Measurements from ENCODE around the gene CAMTA1. TPM values are rescaled to one million over a fixed set of nuclear protein-coding genes. Genes with fewer than 3 reads are reported as not detected.

The CAMTA1 gene
- total and polyA plus RNA-seq, 12 donors, result 123 to 265 (median 142) TPM

GRCh38 chr1:7422966-7423365, 637.7 kb downstream of the CAMTA1 start:
- intact Hi-C loops (cut with DNase I), result no loop called here
- H3K27ac ChIP-seq, result no peak overlapping the region
- H3K4me3 ChIP-seq, result no peak overlapping the region
- H3K27me3 ChIP-seq, result no peaks in the 10 kb centered on the region
- no peaks in the 10 kb centered on the region for H3K4me1 ChIP-seq
- no peak for DNase-seq
- no peaks in the 10 kb centered on the region for H3K36me3 ChIP-seq
- H3K9me3 ChIP-seq, result peaks cover 0 to 2% (median 0%) of the 10 kb centered on the region in 11 donors
- WGBS, 2 donors, result 84% methylated on average over 9 of the region's 9 CpGs
- TF ChIP-seq CTCF (IDR thresholded peaks at IDR 0.05), result no peak
- no peak for ATAC-seq

- Histone ChIP-seq H3K36me3 (no peaks in the 10 kb centered on the region), H3K4me1 (no peaks in the 10 kb centered on the region), H3K4me3 (no peak overlapping the region), H3K27me3 (no peaks in the 10 kb centered on the region), H3K27ac (no peak overlapping the region), H3K9me3 (no peaks in the 10 kb centered on the region)
- no peak for ATAC-seq
- intact Hi-C loops (cut with DNase I), result no loop called here
- DNase-seq, result no peak
- TF ChIP-seq CTCF (IDR thresholded peaks at IDR 0.05), result no peak
- 67 to 72% methylated on average over 9 of the region's 9 CpGs for WGBS, 2 donors
Observed at GRCh38 chr1:7424352-7424890, 639.2 kb downstream of the CAMTA1 start.

- ATAC-seq, result no peak
- TF ChIP-seq CTCF (IDR thresholded peaks at IDR 0.05), result no peak
- H3K27me3 ChIP-seq, result no peaks in the 10 kb centered on the region
- no peaks in the 10 kb centered on the region for H3K36me3 ChIP-seq
- H3K27ac ChIP-seq, result no peak overlapping the region
- WGBS, 2 donors, result 94 to 95% methylated on average over 6 of the region's 6 CpGs
- H3K4me1 ChIP-seq, result no peaks in the 10 kb centered on the region
- DNase-seq, result no peak
- H3K4me3 ChIP-seq, result no peak overlapping the region
- H3K9me3 ChIP-seq, result no peaks in the 10 kb centered on the region
- intact Hi-C loops (cut with DNase I), result no loop called here
Observed at GRCh38 chr1:7425229-7425628, 640.0 kb downstream of the CAMTA1 start.

GRCh38 chr1:7425771-7426170, 640.5 kb downstream of the CAMTA1 start:
- no peak for ATAC-seq
- H3K4me3 ChIP-seq, result no peak overlapping the region
- no peak for TF ChIP-seq CTCF (IDR thresholded peaks at IDR 0.05)
- H3K27ac ChIP-seq, result no peak overlapping the region
- no peaks in the 10 kb centered on the region for H3K9me3 ChIP-seq
- H3K36me3 ChIP-seq, result no peaks in the 10 kb centered on the region
- WGBS, 2 donors, result 90 to 96% methylated on average over 3 of the region's 3 CpGs
- no peaks in the 10 kb centered on the region for H3K4me1 ChIP-seq
- no peaks in the 10 kb centered on the region for H3K27me3 ChIP-seq
- DNase-seq, result no peak
- intact Hi-C loops (cut with DNase I), result no loop called here
